H9 (cell line): ENCODE measurements around the gene MEMO1. TPM values are rescaled to one million over a fixed set of nuclear protein-coding genes. Genes with fewer than 3 reads are reported as not detected.

Experiments used
- DNase-seq: peaks from one replicate; pipeline ENCODE4 v3.0.0-alpha.2; 2017
- H2AFZ ChIP-seq: one replicate; pipeline ENCODE4 v1.6.1; 2013; ENCODE audit warnings: mild to moderate bottlenecking, low read length, control low read depth, moderate library complexity
- H2AK5ac ChIP-seq: 2 replicates; pipeline ENCODE4 v1.6.1; 2013; ENCODE audit warnings: low read length, control low read depth, mixed read lengths; ENCODE audit not compliant: insufficient read length
- H2BK120ac ChIP-seq: one replicate; pipeline ENCODE4 v1.6.1; 2013; ENCODE audit warnings: low read depth, mild to moderate bottlenecking, low read length, control low read depth, inconsistent platforms; ENCODE audit not compliant: poor library complexity, severe bottlenecking
- H2BK12ac ChIP-seq: 2 replicates; pipeline ENCODE4 v1.6.1; 2013; ENCODE audit warnings: low read length, control low read depth, mixed read lengths, low read depth; ENCODE audit not compliant: insufficient read length
- H2BK15ac ChIP-seq: 2 replicates; pipeline ENCODE4 v1.6.1; 2013; ENCODE audit warnings: low read depth, low read length, control low read depth
- H2BK20ac ChIP-seq: one replicate; pipeline ENCODE4 v1.6.1; 2013; ENCODE audit warnings: low read depth, mild to moderate bottlenecking, low read length, control low read depth, inconsistent platforms; ENCODE audit not compliant: poor library complexity, severe bottlenecking
- H2BK5ac ChIP-seq: 2 replicates; pipeline ENCODE4 v1.6.1; 2013; ENCODE audit warnings: low read length, control low read depth, mixed read lengths; ENCODE audit not compliant: insufficient read length
- H3K14ac ChIP-seq: 2 replicates; pipeline ENCODE4 v1.6.1; 2013; ENCODE audit warnings: low read length, control low read depth; ENCODE audit not compliant: insufficient read depth
- H3K18ac ChIP-seq: 2 replicates; pipeline ENCODE4 v1.6.1; 2013; ENCODE audit warnings: low read depth, mild to moderate bottlenecking, mixed read lengths, low read length, control low read depth; ENCODE audit not compliant: insufficient read length
- H3K23ac ChIP-seq: 2 replicates; pipeline ENCODE4 v1.6.1; 2013; ENCODE audit warnings: low read length, control low read depth, mixed read lengths, low read depth; ENCODE audit not compliant: insufficient read length
- H3K23me2 ChIP-seq: 2 replicates; pipeline ENCODE4 v1.6.1; 2013; ENCODE audit warnings: low read depth, mild to moderate bottlenecking, mixed read lengths, low read length, control low read depth; ENCODE audit not compliant: insufficient read length, poor library complexity, severe bottlenecking
- H3K27ac ChIP-seq: 2 replicates; pipeline ENCODE4 v1.5.1; 2013; ENCODE audit warnings: low read length, control low read depth, mixed read lengths, low read depth; ENCODE audit not compliant: insufficient read length
- H3K27me3 ChIP-seq: 2 replicates; pipeline ENCODE4 v1.6.1; 2013; ENCODE audit warnings: low read length, control low read depth, inconsistent platforms; ENCODE audit not compliant: insufficient read depth
- H3K4ac ChIP-seq: 2 replicates; pipeline ENCODE4 v1.6.1; 2013; ENCODE audit warnings: low read depth, mild to moderate bottlenecking, control low read depth, inconsistent platforms, low read length, moderate library complexity
- H3K4me1 ChIP-seq: 2 replicates; pipeline ENCODE4 v1.6.1; 2013; ENCODE audit warnings: low read length, control low read depth, inconsistent platforms; ENCODE audit not compliant: insufficient read depth
- H3K4me2 ChIP-seq: 2 replicates; pipeline ENCODE4 v1.6.1; 2013; ENCODE audit warnings: low read length, control low read depth, mixed read lengths; ENCODE audit not compliant: insufficient read length, insufficient read depth
- H3K56ac ChIP-seq: 2 replicates; pipeline ENCODE4 v1.6.1; 2013; ENCODE audit warnings: low read depth, mild to moderate bottlenecking, mixed read lengths, low read length, control low read depth; ENCODE audit not compliant: insufficient read length
- H3K79me1 ChIP-seq: 2 replicates; pipeline ENCODE4 v1.6.1; 2013; ENCODE audit warnings: low read depth, mild to moderate bottlenecking, moderate library complexity, low read length, control low read depth, inconsistent platforms; ENCODE audit not compliant: insufficient read depth, poor library complexity, severe bottlenecking
- H3K79me2 ChIP-seq: 2 replicates; pipeline ENCODE4 v1.6.1; 2013; ENCODE audit warnings: low read length, control low read depth, inconsistent platforms; ENCODE audit not compliant: insufficient read depth
- H3K9ac ChIP-seq: 2 replicates; pipeline ENCODE4 v1.6.1; 2013; ENCODE audit warnings: low read length, control low read depth, mixed read lengths; ENCODE audit not compliant: insufficient read length; ENCODE audit errors: extremely low read depth
- H3K9me3 ChIP-seq: one replicate; pipeline ENCODE4 v1.6.1; 2013; ENCODE audit warnings: low read depth, low read length, inconsistent platforms; ENCODE audit not compliant: control insufficient read depth
- H3T11ph ChIP-seq: one replicate; pipeline ENCODE4 v1.6.1; 2013; ENCODE audit warnings: mild to moderate bottlenecking, low read length, control low read depth, inconsistent platforms
- H4K20me1 ChIP-seq: one replicate; pipeline ENCODE4 v1.6.1; 2013; ENCODE audit not compliant: control insufficient read depth, insufficient read length, insufficient read depth
- H4K5ac ChIP-seq: 2 replicates; pipeline ENCODE4 v1.6.1; 2013; ENCODE audit warnings: low read depth, mild to moderate bottlenecking, mixed read lengths, low read length, control low read depth; ENCODE audit not compliant: insufficient read length
- H4K8ac ChIP-seq: replicated peaks from 2 replicates; pipeline ENCODE4 v1.6.1; 2013; ENCODE audit warnings: low read length, control low read depth, mixed read lengths, low read depth; ENCODE audit not compliant: insufficient read length
- H4K91ac ChIP-seq: 2 replicates; pipeline ENCODE4 v1.6.1; 2013; ENCODE audit warnings: low read depth, mild to moderate bottlenecking, moderate library complexity, mixed read lengths, low read length, control low read depth; ENCODE audit not compliant: insufficient read length
- H3K27ac Mint-ChIP-seq, 3 experiments: 2 replicates in 2 of 3; 3 replicates in 1 of 3; pipeline ENCODE4 v1.8.0; 2020 to 2021; ENCODE audit warnings: mixed read lengths in 3 of 3, mild to moderate bottlenecking in 1 of 3, moderate library complexity in 1 of 3
- H3K27me3 Mint-ChIP-seq: 2 replicates; pipeline ENCODE4 v1.8.0; 2021; ENCODE audit warnings: low read depth, mild to moderate bottlenecking, moderate library complexity, mixed read lengths
- H3K36me3 Mint-ChIP-seq, 3 experiments: 2 replicates in 2 of 3; 3 replicates in 1 of 3; pipeline ENCODE4 v1.8.0; 2020 to 2021; ENCODE audit warnings: low read depth in 3 of 3, mixed read lengths in 3 of 3; ENCODE audit not compliant: insufficient read depth in 1 of 3
- H3K4me1 Mint-ChIP-seq, 2 experiments: 2 replicates each; pipeline ENCODE4 v1.8.0; 2020; ENCODE audit warnings: mixed read lengths in 2 of 2
- H3K4me3 Mint-ChIP-seq, 2 experiments: 2 replicates in 1 of 2; 3 replicates in 1 of 2; pipeline ENCODE4 v1.8.0; 2020 to 2021; ENCODE audit warnings: mild to moderate bottlenecking in 2 of 2, mixed read lengths in 2 of 2, moderate library complexity in 1 of 2
- H3K9me3 Mint-ChIP-seq, 2 experiments: 2 replicates in 1 of 2; 3 replicates in 1 of 2; pipeline ENCODE4 v1.8.0; 2020; ENCODE audit warnings: mild to moderate bottlenecking in 2 of 2, mixed read lengths in 2 of 2, moderate library complexity in 1 of 2
- CTCF ChIP-seq: fragments of 200-600 bp; sonication (generic); conservative IDR thresholded peaks from 3 replicates; pipeline ENCODE4 v1.8.0; 2021; ENCODE audit warnings: antibody characterized with exemption, mild to moderate bottlenecking
- WGBS: extraction: QIAGEN DNeasy Blood & Tissue Kit; methylation state at CpG from one replicate; pipeline ENCODE4 v1.1.7; 2013; ENCODE audit warnings: missing lambda C conversion rate, low lambda C conversion rate, mixed read lengths; ENCODE audit not compliant: insufficient read length; ENCODE audit errors: extremely low coverage; 5-methylcytosine and 5-hydroxymethylcytosine counted together
- total RNA-seq: library from RNA; stranded (reverse); gene quantifications from 2 replicates; pipeline ENCODE4 v1.2.1, GENCODE V29; 2021

Gene MEMO1
- total RNA-seq, 1 experiment from 2014 or later = 49.4 TPM

GRCh38 chr2:31944828-31945571 lies 65.8 kb downstream of the MEMO1 start:
- Histone ChIP-seq H3K23me2 (no peaks in the 10 kb centered on the region), H2BK15ac (no peak overlapping the region), H2AK5ac (no peak overlapping the region), H3K14ac (no peak overlapping the region), H3K56ac (no peak overlapping the region), H3K18ac (no peak overlapping the region), H3K9me3 (no peaks in the 10 kb centered on the region), H2AFZ (no peak overlapping the region), H3K27ac (no peak overlapping the region), H2BK12ac (no peak overlapping the region), H2BK20ac (no peak overlapping the region), H3K79me2 (peaks cover 3% of the 10 kb centered on the region; the same call in 1 of the 2 replicates), H3K79me1 (peaks cover 3% of the 10 kb centered on the region), H2BK120ac (no peak overlapping the region), H4K5ac (no peak overlapping the region), H4K8ac (no peak overlapping the region), H3K9ac (no peak overlapping the region), H3K4me1 (peaks cover 2% of the 10 kb centered on the region; the same call in 1 of the 2 replicates), H3K4ac (no peak overlapping the region), H3K4me2 (no peak overlapping the region), H4K20me1 (no peaks in the 10 kb centered on the region), H3K27me3 (no peaks in the 10 kb centered on the region), H3T11ph (no peak overlapping the region), H2BK5ac (no peak overlapping the region), H3K23ac (no peak overlapping the region), H4K91ac (no peak overlapping the region)
- Mint-ChIP-seq H3K4me1 (peaks cover 11 to 20% of the 10 kb centered on the region in 2 experiments), H3K9me3 (no peaks in the 10 kb centered on the region), H3K4me3 (no peak overlapping the region), H3K27ac (no peak overlapping the region), H3K27me3 (no peaks in the 10 kb centered on the region), H3K36me3 (peaks cover 0 to 10% (median 0%) of the 10 kb centered on the region in 3 experiments; a peak in 3 of 7 replicates)
- TF ChIP-seq CTCF = no peak
- no CpG with 5 or more reads among the region's 2 CpGs for WGBS
- no peak for DNase-seq
